Large intestine (tissue), 12 donors: Measurements from ENCODE around the gene OR10G7. TPM values are rescaled to one million over a fixed set of nuclear protein-coding genes. Genes with fewer than 3 reads are reported as not detected.

Source experiments
- DNase-seq, 2 donors: peaks; one replicate each; pipeline versions ENCODE4 v3.0.0 to v3.0.0-alpha.2; 2013
- H3K27ac ChIP-seq: one replicate; pipeline ENCODE4 v1.5.1; 2013; ENCODE audit warnings: low read length
- H3K27me3 ChIP-seq: 2 replicates; pipeline ENCODE4 v1.6.1; 2013; ENCODE audit warnings: low read length; ENCODE audit not compliant: control insufficient read depth, insufficient read depth
- H3K36me3 ChIP-seq: 2 replicates; pipeline ENCODE4 v1.6.1; 2013; ENCODE audit warnings: low read length; ENCODE audit not compliant: control insufficient read depth, insufficient read depth
- H3K4me1 ChIP-seq: one replicate; pipeline ENCODE4 v1.6.1; 2013; ENCODE audit warnings: low read length; ENCODE audit not compliant: control insufficient read depth, insufficient read depth
- H3K4me3 ChIP-seq: one replicate; pipeline ENCODE4 v1.5.1; 2013; ENCODE audit warnings: low read length
- H3K9me3 ChIP-seq: one replicate; pipeline ENCODE4 v1.6.1; 2013; ENCODE audit warnings: mild to moderate bottlenecking, low read depth, low read length, moderate library complexity; ENCODE audit not compliant: control insufficient read depth
- WGBS: methylation state at CpG from one replicate; pipeline ENCODE4 v1.1.5; 2013; ENCODE audit warnings: low lambda C conversion rate; ENCODE audit not compliant: insufficient coverage; 5-methylcytosine and 5-hydroxymethylcytosine counted together
- long read RNA-seq, 11 donors: transcript quantifications; one replicate each; lab custom pipeline, GENCODE V29; 2026
- polyA plus RNA-seq: library from polyadenylated mRNA; unstranded; fragments of 120-200 nt; gene quantifications from one replicate; pipeline ENCODE4 v1.2.1, GENCODE V29; 2013

Gene OR10G7
- polyA plus RNA-seq: not detected
- long read RNA-seq, donor 1: 0 reads
- long read RNA-seq, donor 2: 0 reads
- long read RNA-seq, donor 3: 0 reads
- long read RNA-seq, donor 4: 0 reads
- long read RNA-seq, donor 5: 0 reads
- long read RNA-seq, donor 6: 0 reads
- long read RNA-seq, donor 7: 0 reads
- long read RNA-seq, donor 8: 0 reads
- long read RNA-seq, donor 9: 0 reads
- long read RNA-seq, donor 10: 0 reads
- long read RNA-seq, donor 11: 0 reads

GRCh38 chr11:124041254-124041653 is at the start of gene OR10G7:
Gene OR10G7 (minus strand): TSS chr11:124041325. CDS start chr11:124039001, 2,324 bp downstream.
- no peak within 1 kb of the TSS for H3K27ac ChIP-seq
- WGBS: 0% methylated on average over 1 of the region's 1 CpG
- no peaks in the 10 kb centered on the region for H3K36me3 ChIP-seq
- no peak for DNase-seq
- no peak within 1 kb of the TSS for H3K4me3 ChIP-seq
- no peaks in the 10 kb centered on the region for H3K4me1 ChIP-seq
- peaks cover 3% of the 10 kb centered on the region for H3K27me3 ChIP-seq
- H3K9me3 ChIP-seq: no peaks in the 10 kb centered on the region

- H3K36me3 ChIP-seq: no peaks in the 10 kb centered on the region
- DNase-seq: no peak
- H3K27ac ChIP-seq: no peak overlapping the region
- no peaks in the 10 kb centered on the region for H3K9me3 ChIP-seq
- no peaks in the 10 kb centered on the region for H3K27me3 ChIP-seq
- WGBS: 60% methylated on average over 3 of the region's 10 CpGs
- H3K4me3 ChIP-seq: no peak overlapping the region
- no peaks in the 10 kb centered on the region for H3K4me1 ChIP-seq
Observed at GRCh38 chr11:124085997-124086846, 45.1 kb upstream of the OR10G7 start.

- 83% methylated on average over 2 of the region's 3 CpGs for whole genome bisulfite sequencing
- Histone ChIP-seq H3K4me1 (no peaks in the 10 kb centered on the region), H3K36me3 (no peaks in the 10 kb centered on the region), H3K27me3 (no peaks in the 10 kb centered on the region), H3K4me3 (no peak overlapping the region), H3K27ac (no peak overlapping the region), H3K9me3 (no peaks in the 10 kb centered on the region)
- no peak for DNase-seq
Observed at GRCh38 chr11:124085583-124085982, 44.5 kb upstream of the OR10G7 start.

GRCh38 chr11:124082371-124082770 is 41.2 kb upstream of the OR10G7 start:
- WGBS: 80% methylated on average over 1 of the region's 4 CpGs
- Histone ChIP-seq H3K9me3 (no peaks in the 10 kb centered on the region), H3K27me3 (no peaks in the 10 kb centered on the region), H3K27ac (no peak overlapping the region), H3K4me3 (no peak overlapping the region), H3K4me1 (no peaks in the 10 kb centered on the region), H3K36me3 (no peaks in the 10 kb centered on the region)
- no peak for DNase-seq

- Histone ChIP-seq H3K4me3 (no peak overlapping the region), H3K36me3 (no peaks in the 10 kb centered on the region), H3K27ac (no peak overlapping the region), H3K4me1 (no peaks in the 10 kb centered on the region), H3K27me3 (peaks cover 2% of the 10 kb centered on the region), H3K9me3 (no peaks in the 10 kb centered on the region)
- DNase-seq: no peak
- 76% methylated on average over 2 of the region's 3 CpGs for WGBS
Observed at GRCh38 chr11:124081483-124081882, 40.4 kb upstream of the OR10G7 start.

GRCh38 chr11:124080327-124081001 is 39.3 kb upstream of the OR10G7 start:
- Histone ChIP-seq H3K4me1 (no peaks in the 10 kb centered on the region), H3K4me3 (no peak overlapping the region), H3K27me3 (peaks cover 7% of the 10 kb centered on the region), H3K9me3 (no peaks in the 10 kb centered on the region), H3K36me3 (no peaks in the 10 kb centered on the region), H3K27ac (no peak overlapping the region)
- no CpG with 5 or more reads among the region's 8 CpGs for WGBS
- DNase-seq: no peak

- Histone ChIP-seq H3K4me1 (no peaks in the 10 kb centered on the region), H3K36me3 (no peaks in the 10 kb centered on the region), H3K4me3 (no peak overlapping the region), H3K9me3 (no peaks in the 10 kb centered on the region), H3K27me3 (peaks cover 7% of the 10 kb centered on the region), H3K27ac (no peak overlapping the region)
- no peak for DNase-seq
- WGBS: 100% methylated on average over 1 of the region's 8 CpGs
Observed at GRCh38 chr11:124079631-124080326, 38.7 kb upstream of the OR10G7 start.

DNA sequence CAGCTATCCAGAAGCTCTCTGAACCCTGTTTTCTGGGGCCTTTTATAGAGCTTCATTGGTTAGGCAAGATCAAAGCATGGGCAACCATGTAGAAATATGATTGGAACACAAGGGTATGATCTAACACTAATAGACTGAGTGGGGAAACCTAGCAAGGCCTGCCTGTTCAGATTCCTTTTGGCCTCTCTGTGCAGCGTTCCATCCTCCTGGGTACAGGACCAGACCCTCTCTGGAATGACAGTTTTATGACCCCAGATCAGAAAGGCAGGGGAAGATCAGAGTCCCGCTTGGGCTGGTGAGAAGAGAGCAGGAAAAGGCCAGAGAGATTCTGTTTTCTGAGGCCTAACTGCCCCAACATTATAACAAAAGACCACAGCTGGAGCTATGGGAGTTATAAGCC is 37.5 kb upstream of the OR10G7 start:
- Histone ChIP-seq H3K27ac (no peak overlapping the region), H3K4me1 (no peaks in the 10 kb centered on the region), H3K9me3 (no peaks in the 10 kb centered on the region), H3K36me3 (no peaks in the 10 kb centered on the region), H3K27me3 (peaks cover 7% of the 10 kb centered on the region), H3K4me3 (no peak overlapping the region)
- no CpG with 5 or more reads among the region's 2 CpGs for WGBS
- no peak for DNase-seq

DNA sequence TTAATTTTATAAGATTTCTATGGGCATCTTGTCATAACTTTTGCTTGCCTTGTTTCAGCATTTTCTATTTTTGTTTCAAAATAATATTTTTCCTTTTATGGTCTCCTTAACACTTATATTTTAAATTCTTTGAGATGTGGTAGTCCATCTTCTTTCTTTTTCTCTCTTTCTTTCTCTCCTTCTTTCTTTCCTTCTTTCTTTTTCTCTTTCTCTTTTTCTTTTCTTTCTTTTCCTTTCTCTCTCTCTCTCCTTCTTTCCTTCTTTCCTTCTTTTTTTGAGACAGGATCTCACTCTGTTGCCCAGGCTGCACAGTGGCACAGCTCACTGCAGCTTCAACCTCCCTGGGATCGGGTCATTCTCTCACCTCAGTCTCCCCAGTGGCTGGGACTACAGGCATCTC is 36.1 kb upstream of the OR10G7 start:
- WGBS: no CpG with 5 or more reads among the region's 1 CpG

More for the DNA sequence above, 36.1 kb upstream of the OR10G7 start:
- H3K4me1 ChIP-seq: no peaks in the 10 kb centered on the region
- H3K27ac ChIP-seq: no peak overlapping the region
- peaks cover 7% of the 10 kb centered on the region for H3K27me3 ChIP-seq
- H3K36me3 ChIP-seq: no peaks in the 10 kb centered on the region
- no peaks in the 10 kb centered on the region for H3K9me3 ChIP-seq
- DNase-seq: no peak
- no peak overlapping the region for H3K4me3 ChIP-seq
